Vagina (tissue), 2 donors: ENCODE results near the gene ADGRG4. TPM values are rescaled to one million over a fixed set of nuclear protein-coding genes. Genes with fewer than 3 reads are reported as not detected.

ENCODE experiments used
- DNase-seq, 2 donors: peaks; one replicate each; pipeline ENCODE4 v3.0.0-alpha.2; 2017; ENCODE audit errors: extremely low spot score in 2 of 2
- H3K27ac ChIP-seq: fragments of 200-600 bp; sonication (generic); one replicate; pipeline ENCODE4 v1.5.1; 2019
- H3K27me3 ChIP-seq: fragments of 200-600 bp; sonication (generic); one replicate; pipeline ENCODE4 v1.5.1; 2019
- H3K36me3 ChIP-seq, 2 donors: fragments of 200-600 bp; sonication (generic); one replicate each; pipeline ENCODE4 v1.5.1; 2017 to 2019
- H3K4me1 ChIP-seq: fragments of 200-600 bp; sonication (generic); one replicate; pipeline ENCODE4 v1.5.1; 2019
- H3K4me3 ChIP-seq, 2 donors: fragments of 200-600 bp; sonication (generic); 1 replicate in 1 of 2; 2 replicates in 1 of 2; pipeline ENCODE4 v1.5.1; 2016 to 2019
- H3K9me3 ChIP-seq: fragments of 200-600 bp; sonication (generic); one replicate; pipeline ENCODE4 v1.5.1; 2019
- CTCF ChIP-seq, 3 experiments: fragments of 450-650 bp in 2 of 3; fragments of 200-600 bp in 1 of 3; sonication (generic) in 1 of 3; IDR thresholded peaks; one replicate each; pipeline ENCODE4 v1.5.1; 2017 to 2019; ENCODE audit warnings: antibody characterized with exemption in 3 of 3, mild to moderate bottlenecking in 2 of 3, moderate library complexity in 2 of 3
- POLR2A ChIP-seq, 2 donors: fragments of 450-650 bp; IDR thresholded peaks; one replicate each; pipeline ENCODE4 v1.6.1; 2017; ENCODE audit warnings: antibody characterized with exemption in 2 of 2, mild to moderate bottlenecking in 2 of 2, moderate library complexity in 2 of 2
- POLR2AphosphoS5 ChIP-seq, 2 donors: sonication (generic); formaldehyde crosslinking; IDR thresholded peaks; one replicate each; pipeline ENCODE4 v1.9.0; 2017; ENCODE audit warnings: antibody characterized with exemption in 2 of 2, mild to moderate bottlenecking in 2 of 2, low read depth in 1 of 2; ENCODE audit not compliant: insufficient read depth in 1 of 2
- intact Hi-C: fragments of 100-400 bp; cut with DNase I; formaldehyde crosslinking; loops from one replicate; pipeline ENCODE4 v1.15.1; 2023
- total RNA-seq: library from RNA; depleted of rRNA; stranded (reverse); fragments of >200 nt; gene quantifications from one replicate; pipeline ENCODE4 v1.2.3, GENCODE V29; 2016

ADGRG4 gene
- total RNA-seq, 1 donor from 2014 or later: 0.25 TPM

DNA sequence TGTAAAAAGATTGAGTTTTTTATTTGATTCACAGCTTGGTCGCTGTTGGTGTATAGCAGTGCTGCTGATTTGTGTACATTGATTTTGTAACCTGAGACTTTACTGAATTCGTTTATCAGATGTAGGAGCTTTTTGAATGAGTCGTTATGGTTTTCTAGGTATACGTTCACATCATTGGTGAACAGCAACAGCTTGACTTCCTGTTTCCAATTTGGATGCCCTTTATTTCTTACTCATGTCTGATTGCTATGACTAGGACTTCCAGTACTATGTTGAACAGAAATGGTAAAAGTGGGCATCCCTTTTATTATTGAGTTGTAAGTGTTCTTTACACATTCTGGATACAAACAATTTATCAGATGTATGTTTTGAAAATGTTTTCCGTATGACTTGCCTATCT, 76.0 kb downstream of the ADGRG4 start:
- TF ChIP-seq CTCF (IDR thresholded peaks at IDR 0.05) (no peak), POLR2AphosphoS5 (IDR thresholded peaks at IDR 0.05; ENCODE audit: insufficient read depth in 1 of 2, low read depth in 1 of 2) (no peak)
- DNase-seq: no peak
- no peaks in the 10 kb centered on the region for H3K36me3 ChIP-seq
- intact Hi-C loops: no loop called here
- no peaks in the 10 kb centered on the region for H3K9me3 ChIP-seq
- no peak overlapping the region for H3K27ac ChIP-seq
- H3K4me3 ChIP-seq: no peak overlapping the region
- H3K27me3 ChIP-seq: no peaks in the 10 kb centered on the region
- H3K4me1 ChIP-seq: no peaks in the 10 kb centered on the region

- intact Hi-C loops: no loop called here
- no peak overlapping the region for H3K4me3 ChIP-seq
- no peak for TF ChIP-seq CTCF (IDR thresholded peaks at IDR 0.05)
- no peak for TF ChIP-seq POLR2A (IDR thresholded peaks at IDR 0.05)
- no peak for TF ChIP-seq POLR2AphosphoS5 (IDR thresholded peaks at IDR 0.05; ENCODE audit: insufficient read depth in 1 of 2, low read depth in 1 of 2)
Measured at GRCh38 chrX:136380010-136380769, 79.4 kb downstream of the ADGRG4 start.

GRCh38 chrX:136386173-136386572, 85.4 kb downstream of the ADGRG4 start:
- DNase-seq: no peak
- Histone ChIP-seq H3K9me3 (no peaks in the 10 kb centered on the region), H3K4me3 (no peak overlapping the region), H3K27me3 (no peaks in the 10 kb centered on the region), H3K27ac (no peak overlapping the region), H3K4me1 (no peaks in the 10 kb centered on the region), H3K36me3 (no peaks in the 10 kb centered on the region)
- intact Hi-C loops: no loop called here
- TF ChIP-seq POLR2AphosphoS5 (IDR thresholded peaks at IDR 0.05; ENCODE audit: insufficient read depth in 1 of 2, low read depth in 1 of 2): no peak
- no peak for TF ChIP-seq CTCF (IDR thresholded peaks at IDR 0.05)
- TF ChIP-seq POLR2A (IDR thresholded peaks at IDR 0.05): no peak

More at GRCh38 chrX:136380010-136380769, 79.4 kb downstream of the ADGRG4 start:
- Histone ChIP-seq H3K27ac (no peak overlapping the region), H3K4me1 (no peaks in the 10 kb centered on the region), H3K27me3 (no peaks in the 10 kb centered on the region), H3K9me3 (no peaks in the 10 kb centered on the region), H3K36me3 (no peaks in the 10 kb centered on the region)
- DNase-seq: no peak

GRCh38 chrX:136386826-136387225, 86.1 kb downstream of the ADGRG4 start:
- Histone ChIP-seq H3K4me1 (no peaks in the 10 kb centered on the region), H3K27ac (no peak overlapping the region), H3K9me3 (no peaks in the 10 kb centered on the region), H3K4me3 (no peak overlapping the region), H3K36me3 (no peaks in the 10 kb centered on the region), H3K27me3 (no peaks in the 10 kb centered on the region)
- intact Hi-C loops: no loop called here
- no peak for TF ChIP-seq POLR2AphosphoS5 (IDR thresholded peaks at IDR 0.05; ENCODE audit: insufficient read depth in 1 of 2, low read depth in 1 of 2)
- no peak for TF ChIP-seq POLR2A (IDR thresholded peaks at IDR 0.05)
- TF ChIP-seq CTCF (IDR thresholded peaks at IDR 0.05): no peak
- DNase-seq: no peak

DNA sequence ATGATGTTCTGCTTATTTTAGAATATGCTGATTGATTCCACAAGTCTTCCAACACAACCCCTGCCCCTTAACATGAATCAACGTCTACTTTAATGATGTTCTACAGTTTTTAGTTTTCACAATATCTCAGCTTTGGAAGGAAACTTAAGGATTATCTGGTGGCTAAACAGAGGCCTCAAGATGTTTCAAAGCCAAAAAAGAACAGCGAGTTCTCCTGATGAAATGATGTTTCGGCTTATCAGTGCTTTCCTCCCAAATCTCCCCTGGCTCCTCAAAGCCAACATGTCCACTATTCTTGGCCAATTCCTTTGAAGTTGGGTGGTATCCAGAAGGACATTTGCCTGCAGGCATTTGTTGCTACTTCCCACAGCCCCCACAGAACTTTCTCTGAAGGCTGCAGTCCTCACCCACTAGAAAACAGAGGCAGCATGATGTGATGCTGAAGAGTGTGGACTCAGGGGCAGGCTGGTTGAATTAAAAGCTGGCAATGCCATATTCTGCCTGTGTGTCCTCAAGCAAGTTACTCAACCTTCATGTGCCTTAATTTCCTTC, 87.3 kb downstream of the ADGRG4 start:
- intact Hi-C loops: no loop called here
- Histone ChIP-seq H3K4me1 (no peaks in the 10 kb centered on the region), H3K36me3 (no peaks in the 10 kb centered on the region), H3K4me3 (no peak overlapping the region), H3K27ac (no peak overlapping the region), H3K27me3 (no peaks in the 10 kb centered on the region), H3K9me3 (no peaks in the 10 kb centered on the region)
- TF ChIP-seq POLR2AphosphoS5 (IDR thresholded peaks at IDR 0.05; ENCODE audit: insufficient read depth in 1 of 2, low read depth in 1 of 2): no peak
- TF ChIP-seq CTCF (IDR thresholded peaks at IDR 0.05): no peak
- TF ChIP-seq POLR2A (IDR thresholded peaks at IDR 0.05): no peak
- no peak for DNase-seq
